Spleen (tissue), 11 donors: ENCODE data around the gene MYL10. TPM values are rescaled to one million over a fixed set of nuclear protein-coding genes. Genes with fewer than 3 reads are reported as not detected.

ENCODE experiments used
- DNase-seq: peaks from one replicate; pipeline ENCODE4 v3.0.0-alpha.2; 2020
- H3K27ac ChIP-seq, 8 donors: fragments of 200-600 bp; sonication (generic) in 7 of 8; 1 replicate in 4 of 8; 2 replicates in 4 of 8; pipeline versions ENCODE4 v1.5.0 to v1.8.0; 2016 to 2021; ENCODE audit warnings: inconsistent platforms in 4 of 8, mild to moderate bottlenecking in 4 of 8, moderate library complexity in 1 of 8
- H3K27me3 ChIP-seq, 7 donors: fragments of 200-600 bp; sonication (generic) in 6 of 7; replicated peaks in 1 of 7; 1 replicate in 4 of 7; 2 replicates in 3 of 7; pipeline versions ENCODE4 v1.5.0 to v1.8.0; 2016 to 2021; ENCODE audit warnings: inconsistent platforms in 3 of 7, mild to moderate bottlenecking in 1 of 7
- H3K36me3 ChIP-seq, 6 donors: fragments of 200-600 bp; sonication (generic) in 5 of 6; 1 replicate in 4 of 6; 2 replicates in 2 of 6; pipeline versions ENCODE4 v1.5.0 to v1.8.0; 2016 to 2021; ENCODE audit warnings: inconsistent platforms in 2 of 6
- H3K4me1 ChIP-seq, 6 donors: fragments of 200-600 bp; sonication (generic) in 5 of 6; 1 replicate in 3 of 6; 2 replicates in 3 of 6; pipeline versions ENCODE4 v1.5.0 to v1.8.0; 2016 to 2021; ENCODE audit warnings: inconsistent platforms in 3 of 6
- H3K4me3 ChIP-seq, 8 donors: fragments of 200-600 bp; sonication (generic) in 7 of 8; 1 replicate in 4 of 8; 2 replicates in 4 of 8; pipeline versions ENCODE4 v1.5.0 to v1.8.0; 2016 to 2021; ENCODE audit warnings: inconsistent platforms in 4 of 8, mild to moderate bottlenecking in 4 of 8, moderate library complexity in 2 of 8
- H3K9me3 ChIP-seq, 8 donors: fragments of 200-600 bp; sonication (generic) in 7 of 8; 1 replicate in 4 of 8; 2 replicates in 4 of 8; pipeline versions ENCODE4 v1.5.0 to v1.8.0; 2016 to 2021; ENCODE audit warnings: inconsistent platforms in 4 of 8
- POLR2A ChIP-seq, 3 donors: fragments of 450-650 bp; IDR thresholded peaks; one replicate each; pipeline ENCODE4 v1.5.1; 2017; ENCODE audit warnings: antibody characterized with exemption in 3 of 3, mild to moderate bottlenecking in 1 of 3
- POLR2AphosphoS5 ChIP-seq, 3 donors: sonication (generic); formaldehyde crosslinking; IDR thresholded peaks; one replicate each; pipeline ENCODE4 v1.5.1; 2017; ENCODE audit warnings: antibody characterized with exemption in 3 of 3
- WGBS, 5 donors: extraction: QIAGEN DNeasy Blood & Tissue Kit in 3 of 5; methylation state at CpG; one replicate each; pipeline versions ENCODE4 v1.1.5 to v1.1.7; 2013 to 2018; 5-methylcytosine and 5-hydroxymethylcytosine counted together
- intact Hi-C: fragments of 100-400 bp; cut with DNase I; formaldehyde crosslinking; loops from one replicate; pipeline ENCODE4 v1.15.0; 2023; ENCODE audit warnings: low total_unique reads
- polyA plus RNA-seq, 3 donors: library from polyadenylated mRNA; stranded (reverse); fragments of 200-250 nt; gene quantifications; one replicate each; pipeline ENCODE4 v1.2.1, GENCODE V29; 2013
- total RNA-seq, 7 donors: library from RNA; depleted of rRNA in 3 of 7; stranded (reverse); fragments of >200 nt in 3 of 7; fragmentation: NEBNext Ultra II Directional in 4 of 7; extraction: Animal tissue kit (Norgen Biotek cat#: 25700) in 4 of 7; gene quantifications; one replicate each; pipeline versions ENCODE4 v1.1.0 to v1.2.1, GENCODE V29; 2016 to 2021
- TF ChIP-seq, protein P1 (sequence below), 11 experiments: fragments of 200-600 bp in 7 of 11; fragments of 450-650 bp in 4 of 11; sonication (generic) in 4 of 11; IDR thresholded peaks in 8 of 11; conservative IDR thresholded peaks in 3 of 11; 1 replicate in 7 of 11; 2 replicates in 4 of 11; pipeline versions ENCODE4 v1.4.0 to v1.8.0; 2016 to 2021; ENCODE audit warnings: antibody characterized with exemption in 11 of 11, inconsistent platforms in 4 of 11, mild to moderate bottlenecking in 1 of 11
- donor health status: healthy with polysubstance abuse.
- donor health status: DM: no; HTN: no; CAD: no; lungs with moderate emphysema.
- donor health status: DM: no; HTN: no; CAD: no.
- donor health status: Bipolar disorder and iron deficiency.
- donor health status: healthy.
- donor health status: DM: no; HTN: no; CAD: no.
- donor health status: DM: yes; HTN: yes; CAD: no.

Gene MYL10
- total and polyA plus RNA-seq, 10 donors: not detected

DNA sequence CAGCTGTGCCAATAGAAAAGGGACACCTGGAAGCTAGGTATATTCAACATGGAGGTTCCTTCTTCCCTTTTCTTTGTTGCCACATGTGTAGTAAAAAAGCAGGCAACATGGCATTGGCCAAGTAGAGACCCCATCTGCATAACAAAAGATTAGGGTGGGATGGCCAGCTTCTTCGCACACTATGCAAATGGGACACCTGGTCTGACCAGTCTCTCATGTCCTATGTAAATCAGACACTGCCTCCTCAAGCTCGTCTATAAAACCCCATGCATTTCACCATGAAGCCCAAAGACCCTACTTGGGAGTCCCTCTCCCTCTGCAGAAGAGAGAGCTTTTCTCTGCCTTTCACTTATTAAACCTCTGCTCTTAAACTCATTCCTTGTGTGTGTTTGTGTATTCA is 53.9 kb downstream of the MYL10 start:
- TF ChIP-seq POLR2AphosphoS5 (IDR thresholded peaks at IDR 0.05): no peak
- no peak for TF ChIP-seq POLR2A (IDR thresholded peaks at IDR 0.05)
- TF ChIP-seq, protein P1, sequence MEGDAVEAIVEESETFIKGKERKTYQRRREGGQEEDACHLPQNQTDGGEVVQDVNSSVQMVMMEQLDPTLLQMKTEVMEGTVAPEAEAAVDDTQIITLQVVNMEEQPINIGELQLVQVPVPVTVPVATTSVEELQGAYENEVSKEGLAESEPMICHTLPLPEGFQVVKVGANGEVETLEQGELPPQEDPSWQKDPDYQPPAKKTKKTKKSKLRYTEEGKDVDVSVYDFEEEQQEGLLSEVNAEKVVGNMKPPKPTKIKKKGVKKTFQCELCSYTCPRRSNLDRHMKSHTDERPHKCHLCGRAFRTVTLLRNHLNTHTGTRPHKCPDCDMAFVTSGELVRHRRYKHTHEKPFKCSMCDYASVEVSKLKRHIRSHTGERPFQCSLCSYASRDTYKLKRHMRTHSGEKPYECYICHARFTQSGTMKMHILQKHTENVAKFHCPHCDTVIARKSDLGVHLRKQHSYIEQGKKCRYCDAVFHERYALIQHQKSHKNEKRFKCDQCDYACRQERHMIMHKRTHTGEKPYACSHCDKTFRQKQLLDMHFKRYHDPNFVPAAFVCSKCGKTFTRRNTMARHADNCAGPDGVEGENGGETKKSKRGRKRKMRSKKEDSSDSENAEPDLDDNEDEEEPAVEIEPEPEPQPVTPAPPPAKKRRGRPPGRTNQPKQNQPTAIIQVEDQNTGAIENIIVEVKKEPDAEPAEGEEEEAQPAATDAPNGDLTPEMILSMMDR (IDR thresholded peaks at IDR 0.05 in 8 of 11, conservative IDR thresholded peaks at IDR 0.05 in 3 of 11): no peak
- Histone ChIP-seq H3K9me3 (peaks cover 0 to 45% (median 29%) of the 10 kb centered on the region in 8 donors), H3K4me1 (no peaks in the 10 kb centered on the region), H3K36me3 (no peaks in the 10 kb centered on the region), H3K4me3 (no peak overlapping the region), H3K27me3 (no peaks in the 10 kb centered on the region), H3K27ac (no peak overlapping the region)
- intact Hi-C loops: no loop called here
- WGBS, 5 donors: 43 to 51% (median 49%) methylated on average over 2 of the region's 2 CpGs
- DNase-seq: no peak

DNA sequence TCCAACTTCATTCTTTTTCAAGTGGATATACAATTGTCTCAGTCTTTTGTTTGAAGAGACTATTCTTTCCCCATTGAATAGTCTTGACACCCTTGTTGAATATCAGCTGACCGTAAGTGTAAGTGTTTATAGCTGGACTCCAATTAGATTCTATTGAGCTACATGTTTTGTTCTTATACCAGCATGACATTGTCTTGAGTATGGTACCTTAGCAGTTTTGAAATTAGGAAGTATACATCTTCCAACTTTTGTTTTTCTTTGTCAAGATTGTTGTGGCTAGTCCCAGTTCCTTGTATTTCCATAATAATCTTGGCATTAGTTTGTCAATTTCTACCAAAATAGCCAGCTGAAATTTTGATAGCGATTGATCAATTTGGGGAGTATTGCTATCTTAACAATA is 56.9 kb downstream of the MYL10 start:
- DNase-seq: no peak
- Histone ChIP-seq H3K27me3 (no peaks in the 10 kb centered on the region), H3K27ac (no peak overlapping the region), H3K9me3 (peaks cover 0 to 56% (median 36%) of the 10 kb centered on the region in 8 donors), H3K4me3 (no peak overlapping the region), H3K4me1 (no peaks in the 10 kb centered on the region), H3K36me3 (no peaks in the 10 kb centered on the region)
- intact Hi-C loops: no loop called here
- WGBS, 5 donors: 94 to 99% (median 98%) methylated on average over 2 of the region's 2 CpGs
- TF ChIP-seq POLR2A (IDR thresholded peaks at IDR 0.05): no peak
- TF ChIP-seq, protein P1 (IDR thresholded peaks at IDR 0.05 in 8 of 11, conservative IDR thresholded peaks at IDR 0.05 in 3 of 11): no peak
- TF ChIP-seq POLR2AphosphoS5 (IDR thresholded peaks at IDR 0.05): no peak

DNA sequence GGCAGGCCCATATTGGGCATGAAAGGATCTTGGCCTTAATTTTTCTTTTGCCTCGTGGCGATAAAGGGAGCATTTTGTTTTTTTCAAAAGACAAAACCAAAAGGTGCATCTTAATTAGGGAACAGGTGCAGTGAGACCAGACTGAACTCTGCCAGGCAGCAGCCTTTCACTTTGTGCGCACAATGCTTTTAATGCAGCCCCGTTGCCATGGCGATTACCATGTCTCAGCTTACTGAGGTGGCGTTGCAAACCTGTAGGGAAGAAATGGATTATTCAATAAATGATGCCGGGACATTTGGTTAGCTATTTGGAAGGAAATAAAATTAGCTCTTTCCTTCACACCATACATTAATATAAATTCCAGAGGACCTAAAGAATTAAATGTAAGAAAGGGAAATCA is 61.9 kb downstream of the MYL10 start:
- DNase-seq: no peak
- Histone ChIP-seq H3K27me3 (peaks cover 0 to 18% (median 0%) of the 10 kb centered on the region in 7 donors), H3K36me3 (no peaks in the 10 kb centered on the region), H3K9me3 (peaks cover 0 to 31% (median 20%) of the 10 kb centered on the region in 8 donors), H3K27ac (no peak overlapping the region), H3K4me3 (no peak overlapping the region), H3K4me1 (peaks cover 0 to 9% (median 0%) of the 10 kb centered on the region in 6 donors)
- intact Hi-C loops: no loop called here
- no peak for TF ChIP-seq POLR2AphosphoS5 (IDR thresholded peaks at IDR 0.05)
- TF ChIP-seq POLR2A (IDR thresholded peaks at IDR 0.05): no peak
- TF ChIP-seq, protein P1 (IDR thresholded peaks at IDR 0.05 in 8 of 11, conservative IDR thresholded peaks at IDR 0.05 in 3 of 11): no peak
- 85 to 96% (median 93%) methylated on average over 7 of the region's 7 CpGs for WGBS, 5 donors

DNA sequence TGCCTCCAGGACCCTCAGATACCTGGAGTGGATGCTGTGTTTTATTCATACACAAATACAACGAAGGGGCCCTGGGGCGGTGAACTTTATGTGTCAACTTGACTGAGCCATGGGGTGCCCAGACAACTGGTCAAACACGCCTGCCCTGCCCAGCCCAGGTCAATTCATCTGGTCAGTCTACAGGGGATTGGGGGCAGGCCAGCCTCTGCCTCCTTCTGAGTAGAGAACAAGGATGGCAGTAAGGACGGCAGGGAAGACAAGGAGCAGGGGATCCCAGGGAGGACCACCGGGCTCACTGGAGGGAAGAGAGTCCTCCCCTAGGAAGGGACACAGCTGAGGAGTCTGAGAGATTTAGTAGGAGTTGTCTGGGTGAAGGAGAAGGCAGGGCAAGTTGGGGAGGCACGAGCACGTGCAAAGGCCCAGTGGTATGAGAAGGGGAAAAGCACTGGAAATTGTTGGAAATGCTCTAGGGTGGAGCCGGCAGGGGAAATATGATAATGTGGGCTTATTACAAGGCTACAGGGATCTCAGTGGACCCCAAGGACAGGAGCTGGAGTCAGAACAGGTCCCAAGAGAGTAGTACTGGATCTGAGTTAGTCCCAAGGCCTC is 63.4 kb downstream of the MYL10 start:
- TF ChIP-seq POLR2AphosphoS5 (IDR thresholded peaks at IDR 0.05) (no peak), POLR2A (IDR thresholded peaks at IDR 0.05) (no peak)
- TF ChIP-seq, protein P1 (IDR thresholded peaks at IDR 0.05 in 8 of 11, conservative IDR thresholded peaks at IDR 0.05 in 3 of 11): no peak
- H3K4me1 ChIP-seq: peaks cover 0 to 9% (median 0%) of the 10 kb centered on the region in 6 donors
- no peak overlapping the region for H3K27ac ChIP-seq
- H3K9me3 ChIP-seq: peaks cover 0 to 17% (median 11%) of the 10 kb centered on the region in 8 donors
- no peak overlapping the region for H3K4me3 ChIP-seq
- no peaks in the 10 kb centered on the region for H3K36me3 ChIP-seq
- 70 to 87% (median 84%) methylated on average over 8 of the region's 8 CpGs for WGBS, 5 donors
- peaks cover 0 to 19% (median 0%) of the 10 kb centered on the region in 7 donors for H3K27me3 ChIP-seq
- intact Hi-C loops: no loop called here
- DNase-seq: no peak
